B cell (primary cell): ENCODE measurements around the gene XIRP2. TPM values are rescaled to one million over a fixed set of nuclear protein-coding genes. Genes with fewer than 3 reads are reported as not detected.

Experiments
- ATAC-seq: fragments of 200-7000 bp; cut with Tn5 transposase; one replicate; pipeline ENCODE4 v1.10.0; 2021; ENCODE audit warnings: low read depth, mild to moderate bottlenecking, moderate number of reproducible peaks, moderate library complexity
- CTCF ChIA-PET: fragments of 350-600 bp; sonication (Branson Sonifier 250); formaldehyde crosslinking; loops from one replicate; lab custom pipeline; 2021; ENCODE audit warnings: antibody characterized with exemption, inconsistent platforms; lab: Charles Lee
- POLR2A ChIA-PET: fragments of 350-600 bp; sonication (Branson Sonifier 250); formaldehyde crosslinking; loops from one replicate; lab custom pipeline; 2021; ENCODE audit warnings: antibody characterized with exemption; lab: Charles Lee
- DNase-seq: peaks from one replicate; pipeline ENCODE4 v3.0.0; 2013
- H2AFZ ChIP-seq: 2 replicates; pipeline ENCODE4 v1.6.1; 2012; ENCODE audit warnings: mild to moderate bottlenecking, low read depth, low read length; ENCODE audit not compliant: insufficient read depth, poor library complexity, severe bottlenecking
- H3K27ac ChIP-seq, 2 donors: 1 replicate in 1 of 2; 2 replicates in 1 of 2; pipeline ENCODE4 v1.5.1; 2012 to 2013; ENCODE audit warnings: low read length in 2 of 2, mild to moderate bottlenecking in 2 of 2, moderate library complexity in 1 of 2
- H3K27me3 ChIP-seq, 4 experiments: fragments of 200-600 bp in 1 of 4; sonication (generic) in 1 of 4; replicated peaks in 1 of 4; 1 replicate in 2 of 4; 2 replicates in 2 of 4; pipeline versions ENCODE4 v1.6.1 to v1.7.0; 2013 to 2016; ENCODE audit warnings: low read length in 3 of 4, mild to moderate bottlenecking in 2 of 4, mixed read lengths in 1 of 4, moderate library complexity in 1 of 4; ENCODE audit not compliant: insufficient read depth in 4 of 4, control insufficient read depth in 3 of 4; ENCODE audit errors: control extremely low read depth in 1 of 4
- H3K36me3 ChIP-seq, 2 experiments: replicated peaks in 1 of 2; 1 replicate in 1 of 2; 2 replicates in 1 of 2; pipeline versions ENCODE4 v1.6.1 to v1.7.1; 2013; ENCODE audit warnings: low read length in 1 of 2; ENCODE audit not compliant: insufficient read depth in 2 of 2, control insufficient read depth in 1 of 2; ENCODE audit errors: control extremely low read depth in 1 of 2, extremely low read depth in 1 of 2
- H3K4me1 ChIP-seq, 2 donors: fragments of 200-600 bp in 1 of 2; sonication (generic) in 1 of 2; 1 replicate in 1 of 2; 2 replicates in 1 of 2; pipeline versions ENCODE4 v1.5.1 to v1.6.1; 2013 to 2017; ENCODE audit warnings: low read length in 2 of 2; ENCODE audit not compliant: control insufficient read depth in 2 of 2, insufficient read depth in 2 of 2
- H3K4me2 ChIP-seq: replicated peaks from 2 replicates; pipeline ENCODE3; 2012; ENCODE audit warnings: mild to moderate bottlenecking, low read depth, low read length; ENCODE audit not compliant: poor library complexity, severe bottlenecking
- H3K4me3 ChIP-seq, 5 experiments: fragments of 200-600 bp in 1 of 5; sonication (generic) in 1 of 5; 1 replicate in 3 of 5; 2 replicates in 2 of 5; pipeline versions ENCODE4 v1.5.1 to v1.7.0; 2011 to 2016; ENCODE audit warnings: low read length in 4 of 5, mild to moderate bottlenecking in 4 of 5, low read depth in 2 of 5, control low read depth in 1 of 5, moderate library complexity in 1 of 5; ENCODE audit not compliant: insufficient read depth in 1 of 5; ENCODE audit errors: control extremely low read depth in 1 of 5, extremely low read depth in 1 of 5
- H3K79me2 ChIP-seq: fragments of 200-600 bp; sonication (generic); one replicate; pipeline ENCODE4 v1.6.0; 2016; ENCODE audit warnings: low read length; ENCODE audit not compliant: control insufficient read depth, insufficient read depth
- H3K9ac ChIP-seq: fragments of 200-600 bp; sonication (generic); 2 replicates; pipeline ENCODE4 v1.6.1; 2017; ENCODE audit warnings: mild to moderate bottlenecking, low read length, moderate library complexity
- H3K9me3 ChIP-seq, 3 donors: one replicate each; pipeline versions ENCODE4 v1.6.1 to v1.7.1; 2013; ENCODE audit warnings: low read length in 2 of 3; ENCODE audit not compliant: control insufficient read depth in 2 of 3, insufficient read depth in 1 of 3; ENCODE audit errors: control extremely low read depth in 1 of 3
- H4K20me1 ChIP-seq: 2 replicates; pipeline ENCODE4 v1.6.0; 2012; ENCODE audit warnings: mild to moderate bottlenecking, low read length; ENCODE audit not compliant: insufficient read depth, control insufficient read depth, poor library complexity, severe bottlenecking
- H3K27ac Mint-ChIP-seq: one replicate; pipeline ENCODE4 v1.8.0; 2021; ENCODE audit warnings: mixed read lengths
- H3K27me3 Mint-ChIP-seq: one replicate; pipeline ENCODE4 v1.8.0; 2021; ENCODE audit warnings: mixed read lengths
- H3K4me1 Mint-ChIP-seq: one replicate; pipeline ENCODE4 v1.8.0; 2021; ENCODE audit warnings: mixed read lengths
- H3K4me3 Mint-ChIP-seq: one replicate; pipeline ENCODE4 v1.8.0; 2021; ENCODE audit warnings: mixed read lengths
- H3K9me3 Mint-ChIP-seq: one replicate; pipeline ENCODE4 v1.8.0; 2022; ENCODE audit warnings: mixed read lengths; ENCODE audit not compliant: insufficient read depth
- EZH2 ChIP-seq: IDR thresholded peaks from 2 replicates; pipeline ENCODE4 v1.6.1; 2012; ENCODE audit warnings: borderline replicate concordance, low read depth, mild to moderate bottlenecking, moderate library complexity, low read length; ENCODE audit not compliant: insufficient read depth, poor library complexity, severe bottlenecking
- WGBS: methylation state at CpG from one replicate; pipeline ENCODE4 v1.1.5; 2013; ENCODE audit warnings: missing lambda C conversion rate; ENCODE audit not compliant: insufficient coverage; 5-methylcytosine and 5-hydroxymethylcytosine counted together
- intact Hi-C: fragments of 100-400 bp; cut with micrococcal nuclease; formaldehyde crosslinking; loops from one replicate; pipeline ENCODE4 v1.10.0; 2022
- polyA plus RNA-seq: library from polyadenylated mRNA; depleted of rRNA; stranded (reverse); fragments of >200 nt; gene quantifications from 2 replicates; pipeline ENCODE4 v1.2.3, GENCODE V29; 2012
- total RNA-seq, 2 donors: library from RNA; stranded (reverse); fragments of 120-200 nt in 1 of 2; gene quantifications; 1 replicate in 1 of 2; 2 replicates in 1 of 2; pipeline versions ENCODE4 v1.2.3 to v1.2.4, GENCODE V29; 2013 to 2022
- TF ChIP-seq, protein P1 (sequence below): fragments of 200-600 bp; IDR thresholded peaks from one replicate; pipeline ENCODE4 v1.8.0; 2022; ENCODE audit warnings: antibody characterized with exemption, mild to moderate bottlenecking

Gene XIRP2
- total and polyA plus RNA-seq, 2 donors (not counting 1 experiment from before 2014, with no cell fraction given) = not detected

DNA sequence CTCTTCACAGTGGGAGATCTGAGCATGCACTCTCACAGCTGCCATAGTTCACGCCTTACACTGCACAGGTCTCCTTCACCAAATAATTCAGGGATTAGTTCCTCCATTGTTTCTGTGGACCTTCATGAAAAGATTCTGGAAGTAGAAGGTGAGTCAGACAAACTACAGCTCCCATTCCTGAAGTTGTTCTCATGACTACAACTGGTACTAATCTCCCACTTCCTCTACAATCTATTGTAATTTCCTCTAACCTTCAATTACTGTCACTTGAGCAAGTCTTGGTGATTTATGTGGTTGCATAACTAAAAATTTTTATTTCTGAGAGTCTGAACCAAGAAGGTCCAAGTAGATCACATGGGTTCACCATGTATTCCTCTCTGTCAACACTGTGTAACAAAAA is 128.7 kb downstream of the XIRP2 start:
- H3K27ac Mint-ChIP-seq = no peak overlapping the region
- CTCF ChIA-PET = no interaction called here
- no peak overlapping the region for H3K4me3 Mint-ChIP-seq
- Histone ChIP-seq H3K9me3 (no peaks in the 10 kb centered on the region), H2AFZ (no peak overlapping the region), H3K36me3 (no peaks in the 10 kb centered on the region), H4K20me1 (no peaks in the 10 kb centered on the region), H3K4me3 (no peak overlapping the region), H3K27ac (no peak overlapping the region), H3K4me1 (no peaks in the 10 kb centered on the region), H3K4me2 (no peak overlapping the region), H3K79me2 (no peaks in the 10 kb centered on the region), H3K9ac (no peak overlapping the region), H3K27me3 (no peaks in the 10 kb centered on the region)
- peaks cover 2% of the 10 kb centered on the region for H3K9me3 Mint-ChIP-seq
- H3K4me1 Mint-ChIP-seq = no peaks in the 10 kb centered on the region
- intact Hi-C loops = no loop called here
- H3K27me3 Mint-ChIP-seq = no peaks in the 10 kb centered on the region
- POLR2A ChIA-PET = no interaction called here
- no peak for DNase-seq
- no peak for ATAC-seq
- WGBS = no CpG with 5 or more reads among the region's 1 CpG
- no peak for TF ChIP-seq EZH2
- TF ChIP-seq, protein P1, sequence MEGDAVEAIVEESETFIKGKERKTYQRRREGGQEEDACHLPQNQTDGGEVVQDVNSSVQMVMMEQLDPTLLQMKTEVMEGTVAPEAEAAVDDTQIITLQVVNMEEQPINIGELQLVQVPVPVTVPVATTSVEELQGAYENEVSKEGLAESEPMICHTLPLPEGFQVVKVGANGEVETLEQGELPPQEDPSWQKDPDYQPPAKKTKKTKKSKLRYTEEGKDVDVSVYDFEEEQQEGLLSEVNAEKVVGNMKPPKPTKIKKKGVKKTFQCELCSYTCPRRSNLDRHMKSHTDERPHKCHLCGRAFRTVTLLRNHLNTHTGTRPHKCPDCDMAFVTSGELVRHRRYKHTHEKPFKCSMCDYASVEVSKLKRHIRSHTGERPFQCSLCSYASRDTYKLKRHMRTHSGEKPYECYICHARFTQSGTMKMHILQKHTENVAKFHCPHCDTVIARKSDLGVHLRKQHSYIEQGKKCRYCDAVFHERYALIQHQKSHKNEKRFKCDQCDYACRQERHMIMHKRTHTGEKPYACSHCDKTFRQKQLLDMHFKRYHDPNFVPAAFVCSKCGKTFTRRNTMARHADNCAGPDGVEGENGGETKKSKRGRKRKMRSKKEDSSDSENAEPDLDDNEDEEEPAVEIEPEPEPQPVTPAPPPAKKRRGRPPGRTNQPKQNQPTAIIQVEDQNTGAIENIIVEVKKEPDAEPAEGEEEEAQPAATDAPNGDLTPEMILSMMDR = no peak

DNA sequence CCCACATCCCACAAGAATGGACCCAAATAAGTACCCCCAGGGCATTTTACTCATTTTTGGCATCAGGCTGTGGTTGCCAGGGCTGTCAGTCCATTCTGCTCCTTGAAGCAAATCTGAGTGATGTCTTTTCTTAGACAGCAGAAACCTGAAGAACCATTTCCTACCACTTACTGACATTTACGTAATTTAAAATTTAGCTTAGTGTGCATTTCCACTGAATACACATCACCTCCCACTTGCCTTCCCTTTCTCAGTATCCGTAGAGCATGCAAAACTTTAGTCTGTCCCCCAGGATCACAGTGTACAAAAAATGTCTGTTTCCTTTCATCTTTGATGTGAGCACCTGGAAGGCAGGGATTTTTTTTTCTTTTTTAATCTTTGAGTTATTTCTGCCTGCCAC is 130.3 kb downstream of the XIRP2 start:
- WGBS = 86% methylated on average over 1 of the region's 2 CpGs
- Histone ChIP-seq H3K4me1 (no peaks in the 10 kb centered on the region), H4K20me1 (no peaks in the 10 kb centered on the region), H3K9ac (no peak overlapping the region), H3K27me3 (no peaks in the 10 kb centered on the region), H3K79me2 (no peaks in the 10 kb centered on the region), H3K36me3 (no peaks in the 10 kb centered on the region), H3K4me2 (no peak overlapping the region), H3K27ac (no peak overlapping the region), H3K9me3 (no peaks in the 10 kb centered on the region), H3K4me3 (no peak overlapping the region), H2AFZ (no peak overlapping the region)
- intact Hi-C loops = no loop called here
- CTCF ChIA-PET = no interaction called here
- H3K27ac Mint-ChIP-seq = no peak overlapping the region
- ATAC-seq (no peak), DNase-seq (no peak)
- POLR2A ChIA-PET = no interaction called here
- H3K27me3 Mint-ChIP-seq = no peaks in the 10 kb centered on the region
- no peaks in the 10 kb centered on the region for H3K9me3 Mint-ChIP-seq
- no peaks in the 10 kb centered on the region for H3K4me1 Mint-ChIP-seq
- TF ChIP-seq EZH2 = no peak
- TF ChIP-seq, protein P1 = no peak
- H3K4me3 Mint-ChIP-seq = no peak overlapping the region
